ENCODE results near the gene MAGEB17.

- TF ChIP-seq EZH2 (IDR thresholded peaks at IDR 0.05) (no peak), POLR2AphosphoS5 (IDR thresholded peaks at IDR 0.05; ENCODE audit: borderline replicate concordance, low read depth, low read length) (no peak)
Measured at GRCh38 chrX:16185725-16186136, 18.4 kb downstream of the MAGEB17 start.

Data from SK-N-MC (cell line).